ENCODE data around the gene PAM.

DNA sequence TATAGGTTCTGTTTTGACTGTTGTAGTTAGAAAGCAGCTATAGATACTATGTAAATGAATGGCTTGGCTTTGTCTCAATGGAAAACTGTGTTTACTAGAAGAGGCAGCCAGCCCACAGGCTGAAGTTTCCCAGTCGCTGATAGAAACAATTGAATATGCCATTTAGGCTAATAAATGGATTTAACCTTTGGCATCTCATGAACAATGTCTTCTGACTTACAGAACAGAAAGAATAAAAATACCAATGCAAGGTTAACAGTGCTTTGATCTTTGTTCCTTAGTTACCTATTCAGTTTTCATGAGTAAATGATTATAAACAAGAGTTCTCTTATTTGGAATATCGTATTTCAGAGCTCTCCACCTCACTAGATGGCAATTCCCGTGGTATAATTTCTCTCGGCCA lies 120.6 kb downstream of the PAM start:
- TF ChIP-seq, protein P1, sequence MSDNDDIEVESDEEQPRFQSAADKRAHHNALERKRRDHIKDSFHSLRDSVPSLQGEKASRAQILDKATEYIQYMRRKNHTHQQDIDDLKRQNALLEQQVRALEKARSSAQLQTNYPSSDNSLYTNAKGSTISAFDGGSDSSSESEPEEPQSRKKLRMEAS (IDR thresholded peaks at IDR 0.05; ENCODE audit: insufficient read depth, insufficient read length) = no peak
- TF ChIP-seq, protein P2, sequence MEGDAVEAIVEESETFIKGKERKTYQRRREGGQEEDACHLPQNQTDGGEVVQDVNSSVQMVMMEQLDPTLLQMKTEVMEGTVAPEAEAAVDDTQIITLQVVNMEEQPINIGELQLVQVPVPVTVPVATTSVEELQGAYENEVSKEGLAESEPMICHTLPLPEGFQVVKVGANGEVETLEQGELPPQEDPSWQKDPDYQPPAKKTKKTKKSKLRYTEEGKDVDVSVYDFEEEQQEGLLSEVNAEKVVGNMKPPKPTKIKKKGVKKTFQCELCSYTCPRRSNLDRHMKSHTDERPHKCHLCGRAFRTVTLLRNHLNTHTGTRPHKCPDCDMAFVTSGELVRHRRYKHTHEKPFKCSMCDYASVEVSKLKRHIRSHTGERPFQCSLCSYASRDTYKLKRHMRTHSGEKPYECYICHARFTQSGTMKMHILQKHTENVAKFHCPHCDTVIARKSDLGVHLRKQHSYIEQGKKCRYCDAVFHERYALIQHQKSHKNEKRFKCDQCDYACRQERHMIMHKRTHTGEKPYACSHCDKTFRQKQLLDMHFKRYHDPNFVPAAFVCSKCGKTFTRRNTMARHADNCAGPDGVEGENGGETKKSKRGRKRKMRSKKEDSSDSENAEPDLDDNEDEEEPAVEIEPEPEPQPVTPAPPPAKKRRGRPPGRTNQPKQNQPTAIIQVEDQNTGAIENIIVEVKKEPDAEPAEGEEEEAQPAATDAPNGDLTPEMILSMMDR (IDR thresholded peaks at IDR 0.05; ENCODE audit: extremely low read depth in 1 of 2, insufficient read depth in 1 of 2, low read depth in 1 of 2, low read length in 2 of 2) = no peak
- TF ChIP-seq POLR2AphosphoS5 (IDR thresholded peaks at IDR 0.05; ENCODE audit: insufficient read depth, low read depth, low read length) (no peak), POLR2A (IDR thresholded peaks at IDR 0.05; ENCODE audit: low read depth, low read length) (no peak), EZH2 (IDR thresholded peaks at IDR 0.05; ENCODE audit: borderline replicate concordance, low read depth, low read length, severe bottlenecking) (no peak), GATA2 (IDR thresholded peaks at IDR 0.05; ENCODE audit: insufficient read depth, insufficient read length, low read depth, low read length) (no peak), FOS (IDR thresholded peaks at IDR 0.05; ENCODE audit: borderline replicate concordance, insufficient read depth, low read length) (no peak)
